GM19035 (cell line): ENCODE data around the gene CAMK2D.
"Not testable (repeated sequence)": the region's sequence is repeated elsewhere in the genome, so short reads cannot be mapped to it uniquely, and the experiment has no call there.

Source experiments
- ATAC-seq: cut with Tn5 transposase; IDR thresholded peaks from one replicate; pipeline ENCODE4 v1.9.1; 2021; ENCODE audit not compliant: unreplicated experiment

The CAMK2D gene

DNA sequence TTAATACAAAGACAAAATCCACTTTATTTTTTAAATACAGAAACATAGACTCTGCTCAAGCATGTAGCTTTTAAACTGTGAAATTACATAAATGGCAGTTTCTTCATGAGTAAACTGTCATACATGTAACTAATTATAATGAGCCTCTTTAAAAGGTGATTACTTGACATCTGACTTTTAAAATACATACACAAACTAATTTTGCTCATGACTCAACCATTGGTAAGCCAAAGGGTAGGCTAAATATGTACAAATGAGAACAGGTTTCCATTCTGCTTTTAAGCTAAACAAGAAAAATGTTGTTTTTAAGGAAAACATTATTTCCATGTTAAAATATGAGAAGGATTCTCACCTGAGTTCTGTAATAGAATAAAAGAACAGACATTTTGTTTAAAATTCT is 27.9 kb downstream of the CAMK2D start:
- ATAC-seq, result no peak

DNA sequence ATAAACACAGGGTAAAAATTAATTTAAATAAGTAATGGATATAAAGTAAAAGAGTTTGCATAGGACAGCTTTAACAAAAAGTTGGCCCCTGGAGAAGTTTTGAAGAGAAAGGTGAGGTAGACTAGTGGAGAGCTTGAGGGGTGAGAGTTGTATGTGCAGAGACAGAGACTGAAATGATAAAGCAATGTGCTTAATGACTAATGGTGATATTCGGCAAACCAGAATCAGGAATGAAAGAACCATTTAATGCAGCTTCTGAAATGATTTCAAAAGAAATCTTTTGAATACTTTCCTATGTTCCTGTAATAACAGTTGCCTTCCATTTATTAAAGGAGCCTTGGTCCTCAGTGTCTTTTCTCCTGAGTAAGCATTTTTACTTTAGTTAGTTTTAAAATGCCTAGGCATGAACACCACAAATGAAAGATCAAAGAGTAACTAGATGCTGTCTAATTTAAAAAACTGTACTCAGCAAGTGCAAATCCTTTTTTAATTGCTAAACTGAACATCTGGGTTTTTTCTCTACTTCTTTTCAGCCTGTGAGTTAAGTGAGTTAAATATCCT is 28.5 kb downstream of the CAMK2D start:
- no peak for ATAC-seq

DNA sequence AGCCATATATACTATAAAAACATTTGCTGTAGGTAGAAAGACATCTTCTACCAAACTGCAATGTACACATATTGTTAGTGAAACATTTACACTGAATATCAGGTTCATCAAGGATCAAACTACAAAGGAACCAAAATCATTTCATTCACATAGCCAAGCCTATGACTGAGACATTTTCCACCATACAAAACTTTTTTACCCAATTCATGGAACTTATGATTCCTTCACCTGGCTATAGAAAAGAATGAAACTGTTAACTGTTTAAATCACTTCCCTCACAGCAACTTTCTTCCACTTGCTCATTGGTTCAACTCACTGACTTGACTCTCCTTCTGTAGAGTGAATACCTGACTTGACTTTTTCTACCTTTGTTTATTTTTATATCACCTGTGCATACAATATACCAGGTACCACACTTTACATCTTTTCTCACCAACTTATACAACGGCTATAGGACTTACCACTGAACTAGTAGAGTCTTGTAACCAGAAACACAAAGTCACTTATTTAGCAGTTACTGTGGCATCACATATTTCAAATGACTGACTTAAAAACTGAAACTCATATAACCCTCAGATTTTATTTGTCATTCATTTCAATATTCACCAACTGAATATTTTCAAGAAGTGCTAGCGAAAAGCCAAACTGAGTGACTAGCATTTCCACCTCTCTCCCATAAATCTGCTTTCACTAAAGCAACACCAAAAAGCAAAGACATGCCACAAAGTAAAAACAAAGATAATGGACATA is 30.9 kb downstream of the CAMK2D start:
- ATAC-seq, result no peak

DNA sequence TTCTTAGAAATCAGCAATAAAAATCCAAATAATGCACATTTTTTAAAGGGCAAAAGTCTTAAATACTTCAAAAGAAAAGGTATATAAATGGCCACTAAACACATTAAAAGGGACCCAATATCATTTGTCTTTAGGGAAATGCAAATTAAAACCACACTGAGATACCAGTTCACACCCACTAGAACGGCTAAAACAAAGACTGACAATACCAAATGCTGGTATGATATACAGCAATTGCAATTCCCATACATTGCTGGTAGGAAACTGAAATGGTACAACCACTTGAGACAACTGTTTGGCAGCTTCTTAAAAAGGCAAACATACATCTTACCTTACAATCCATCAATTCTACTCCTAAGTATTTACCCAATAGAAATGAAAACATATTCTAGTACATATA is 33.7 kb downstream of the CAMK2D start:
- no peak for ATAC-seq

DNA sequence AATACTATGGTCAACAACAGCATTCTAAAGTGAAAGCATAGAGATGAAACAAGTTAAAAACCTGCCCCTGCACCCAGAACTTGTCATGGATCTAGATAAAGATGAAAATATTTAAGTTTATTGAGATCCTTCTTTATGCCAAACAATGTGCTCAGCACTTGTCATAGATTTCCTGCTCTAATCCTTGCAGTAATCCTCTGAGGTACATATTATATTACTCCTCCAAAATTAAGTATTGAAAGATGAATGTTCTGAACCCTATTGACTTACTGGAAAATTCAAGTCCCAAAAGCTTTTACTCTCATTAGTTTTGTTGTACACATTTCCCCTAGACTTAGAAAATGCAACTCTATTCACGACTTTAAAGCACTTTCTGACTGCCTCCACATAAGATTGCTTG is 35.6 kb downstream of the CAMK2D start:
- ATAC-seq, result no peak

DNA sequence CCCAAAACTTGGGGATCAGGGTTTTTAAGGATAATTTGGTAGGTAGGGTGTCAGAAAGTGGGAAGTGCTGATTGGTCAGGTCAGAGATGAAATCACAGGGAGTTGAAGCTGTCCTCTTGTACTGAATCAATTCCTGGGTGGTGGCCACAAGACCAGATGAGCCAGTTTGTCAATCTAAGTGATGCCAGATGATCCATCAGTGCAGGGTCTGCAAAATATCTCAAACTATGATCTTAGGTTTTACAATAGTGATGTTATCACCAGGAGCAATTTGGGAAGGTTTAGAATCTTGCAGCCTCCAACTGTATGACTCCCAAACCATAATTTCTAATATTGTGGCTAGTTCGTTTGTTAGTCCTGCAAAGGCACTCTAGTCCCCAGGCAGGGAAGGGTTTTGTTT is 43.3 kb downstream of the CAMK2D start:
- ATAC-seq, result no peak

DNA sequence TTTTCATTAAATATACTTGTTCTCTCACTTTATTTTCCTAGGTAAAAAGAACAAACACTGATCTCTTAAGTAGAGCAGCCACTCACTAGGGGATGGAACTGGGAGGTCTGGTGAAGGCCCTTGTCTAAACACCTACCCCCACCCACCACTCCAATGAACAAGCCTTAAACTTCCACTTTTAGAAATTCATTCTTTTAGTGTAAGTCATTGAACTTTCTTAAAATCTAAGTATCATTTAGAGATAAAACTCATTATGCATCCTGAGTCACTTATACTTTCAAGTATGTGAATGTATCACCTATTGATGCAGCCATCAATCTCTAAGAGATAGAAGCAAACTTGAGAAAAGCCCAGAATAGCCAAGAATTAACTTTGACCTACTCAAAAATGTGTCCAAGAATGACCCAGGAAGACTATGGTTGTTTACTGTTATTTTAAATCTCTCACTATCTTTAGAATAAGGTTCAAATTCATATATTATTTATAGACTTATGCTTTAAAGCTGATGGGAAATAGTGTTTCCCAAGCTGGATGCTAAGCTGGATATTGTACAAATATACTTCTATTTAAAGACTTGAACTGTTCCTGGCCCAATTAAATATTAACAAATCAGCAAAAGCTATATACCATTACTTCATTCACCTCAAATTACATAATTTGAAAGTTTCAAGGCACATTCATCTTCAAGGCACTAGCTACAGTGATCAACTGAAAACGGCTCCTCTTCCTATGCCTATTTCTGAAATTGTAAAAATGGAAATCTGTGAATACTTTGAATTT is 49.5 kb downstream of the CAMK2D start:
- no peak for ATAC-seq

DNA sequence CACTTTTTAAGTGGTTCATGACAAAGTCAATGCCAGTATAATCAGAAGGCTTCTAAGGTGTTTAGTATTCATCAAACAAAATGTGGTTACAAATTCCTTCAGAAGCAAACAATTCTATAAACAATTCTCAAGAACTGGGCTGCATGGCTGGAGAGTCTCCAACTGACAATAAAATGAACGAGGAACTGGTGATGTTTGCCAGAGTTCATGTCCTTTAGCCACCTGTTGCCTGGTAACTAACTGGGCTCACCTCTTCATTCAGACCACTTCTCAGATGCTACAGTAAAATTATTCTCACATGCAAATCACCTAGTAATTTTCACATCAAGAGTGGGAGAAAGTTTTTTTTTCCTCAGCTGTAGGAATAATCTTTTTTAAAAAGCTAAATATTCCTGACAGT is 53.3 kb downstream of the CAMK2D start:
- peak; percentile 62 for ATAC-seq

DNA sequence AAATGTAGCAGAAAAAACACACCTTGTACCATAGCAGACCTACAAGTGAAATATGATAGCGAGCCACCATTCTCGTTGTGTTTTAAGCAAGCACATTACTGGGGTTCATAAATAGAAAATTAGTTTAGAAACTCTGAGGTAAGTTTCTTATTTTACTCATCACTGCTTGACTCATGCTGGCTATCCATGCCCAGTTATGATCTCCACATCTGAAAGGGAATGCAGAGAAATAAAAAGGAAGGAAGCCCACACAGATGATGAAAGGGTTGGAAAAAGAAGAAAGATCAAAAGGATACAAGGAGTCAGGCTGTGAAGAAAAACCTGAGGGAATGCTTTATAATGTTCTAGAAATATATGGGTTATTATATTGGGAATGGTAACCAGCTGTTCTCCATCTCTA is 54.5 kb downstream of the CAMK2D start:
- no peak for ATAC-seq

DNA sequence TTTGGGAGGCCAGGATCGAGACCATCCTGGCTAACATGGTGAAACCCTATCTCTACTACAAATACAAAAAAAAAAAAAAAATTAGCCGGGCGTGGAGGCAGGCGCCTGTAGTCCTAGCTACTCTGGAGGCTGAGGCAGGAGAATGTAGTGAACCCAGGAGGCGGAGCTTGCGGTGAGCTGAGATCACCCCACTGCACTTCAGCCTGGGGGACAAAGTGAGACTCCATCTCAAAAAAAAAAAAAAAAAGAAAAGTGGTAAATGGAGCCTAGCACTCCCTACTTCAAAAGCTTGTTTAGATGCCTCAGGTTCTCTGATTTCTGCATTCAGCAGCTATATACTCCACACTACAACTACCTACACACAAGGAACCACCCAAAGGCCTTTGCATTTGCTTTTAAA is 56.4 kb downstream of the CAMK2D start:
- not testable (repeated sequence) for ATAC-seq

DNA sequence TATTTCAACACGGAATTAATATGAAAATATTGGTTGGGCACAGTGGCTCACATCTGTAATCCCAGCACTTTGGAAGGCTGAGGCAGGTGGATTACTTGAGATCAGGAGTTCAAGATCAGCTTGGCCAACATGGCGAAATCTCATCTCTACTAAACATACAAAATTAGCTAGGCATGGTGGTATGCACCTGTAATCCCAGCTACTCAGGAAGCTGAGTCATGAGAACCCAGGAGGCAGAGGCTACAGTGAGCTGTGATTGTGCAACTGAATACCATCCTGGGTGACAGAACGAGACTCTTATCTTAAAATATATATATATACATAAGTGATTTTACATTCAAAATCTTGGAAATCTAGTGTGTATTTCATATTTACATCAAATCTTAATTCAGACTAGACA is 58.9 kb downstream of the CAMK2D start:
- ATAC-seq, result not testable (repeated sequence)

DNA sequence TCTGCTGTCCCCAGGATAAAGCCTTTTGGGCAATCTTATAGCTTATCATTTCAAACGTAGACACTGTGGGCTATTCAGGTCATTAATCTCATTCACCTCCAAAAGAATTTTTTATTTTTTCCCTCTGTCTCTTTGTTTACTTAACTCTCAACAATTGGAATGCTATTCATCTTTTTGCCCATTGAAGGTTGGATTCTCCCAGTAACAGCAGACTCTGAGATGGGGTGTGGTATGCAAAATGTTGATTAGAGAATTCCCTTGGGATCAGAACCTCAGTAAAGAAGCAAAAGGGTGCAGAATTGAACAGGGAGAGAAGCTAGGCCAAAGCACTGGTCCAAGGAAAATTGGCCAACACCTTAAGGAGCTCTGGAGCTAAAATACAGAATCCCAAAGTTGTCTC is 60.4 kb downstream of the CAMK2D start:
- ATAC-seq, result no peak

DNA sequence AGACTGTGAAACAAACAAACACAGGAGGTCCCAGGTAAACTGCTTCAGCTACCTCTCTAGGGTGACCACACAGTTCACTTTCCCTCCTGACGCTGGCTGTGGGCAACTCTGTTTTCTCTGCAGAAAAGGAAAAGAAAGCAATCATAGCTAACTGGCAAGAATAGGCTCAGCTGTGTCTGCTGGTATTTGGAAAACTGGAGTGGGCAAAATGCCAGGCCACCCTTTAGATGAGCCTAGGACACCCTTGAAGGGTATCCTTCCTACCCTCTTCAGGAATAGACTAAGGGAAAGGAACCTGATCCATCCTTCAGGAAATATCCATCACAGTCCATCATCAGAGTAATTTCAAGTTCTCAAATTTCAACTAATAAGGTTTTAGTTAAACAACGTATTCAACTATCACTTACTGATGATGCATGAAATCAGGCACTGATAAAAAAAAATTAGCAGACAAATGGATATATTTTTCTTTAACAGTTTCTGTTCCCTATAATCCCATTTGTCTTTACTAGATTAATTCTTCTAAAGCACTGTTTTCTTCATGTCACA is 60.9 kb downstream of the CAMK2D start:
- ATAC-seq, result no peak

DNA sequence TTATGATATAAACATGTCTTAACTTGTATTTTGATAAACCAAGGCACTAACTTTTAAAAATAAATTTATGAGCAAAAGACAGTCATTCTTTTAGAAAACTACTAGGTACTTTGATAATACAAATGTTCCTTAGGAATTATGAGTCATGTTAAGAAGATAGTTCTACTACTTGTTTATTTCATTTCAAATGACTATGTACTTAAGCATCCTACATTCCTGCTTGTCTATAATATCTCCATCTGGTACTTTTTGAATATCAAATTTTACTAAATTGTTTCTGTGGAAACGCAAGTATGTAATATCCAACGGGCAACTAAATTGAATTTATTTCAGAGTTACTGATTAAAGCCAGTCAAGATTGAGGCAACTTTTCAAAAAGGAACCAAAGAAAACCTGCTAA is 61.8 kb downstream of the CAMK2D start:
- no peak for ATAC-seq

DNA sequence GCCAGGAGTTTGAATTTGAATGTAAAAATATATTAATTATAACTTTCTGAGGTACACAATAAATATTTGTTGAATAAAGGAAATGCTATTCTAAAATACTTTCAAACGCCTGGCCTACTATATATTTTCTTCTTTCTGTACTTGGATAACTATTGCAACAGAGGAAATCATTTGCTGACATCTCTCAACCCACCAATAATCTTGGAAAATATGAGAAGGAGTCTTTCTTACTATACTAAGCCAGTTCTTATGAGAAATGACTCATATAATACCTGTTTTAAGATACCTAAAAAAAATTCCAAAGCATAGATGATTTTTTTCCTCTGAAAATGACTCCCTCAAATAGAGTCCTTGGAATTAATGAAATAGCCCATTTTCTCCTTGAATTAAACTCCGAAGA is 64.1 kb downstream of the CAMK2D start:
- no peak for ATAC-seq

DNA sequence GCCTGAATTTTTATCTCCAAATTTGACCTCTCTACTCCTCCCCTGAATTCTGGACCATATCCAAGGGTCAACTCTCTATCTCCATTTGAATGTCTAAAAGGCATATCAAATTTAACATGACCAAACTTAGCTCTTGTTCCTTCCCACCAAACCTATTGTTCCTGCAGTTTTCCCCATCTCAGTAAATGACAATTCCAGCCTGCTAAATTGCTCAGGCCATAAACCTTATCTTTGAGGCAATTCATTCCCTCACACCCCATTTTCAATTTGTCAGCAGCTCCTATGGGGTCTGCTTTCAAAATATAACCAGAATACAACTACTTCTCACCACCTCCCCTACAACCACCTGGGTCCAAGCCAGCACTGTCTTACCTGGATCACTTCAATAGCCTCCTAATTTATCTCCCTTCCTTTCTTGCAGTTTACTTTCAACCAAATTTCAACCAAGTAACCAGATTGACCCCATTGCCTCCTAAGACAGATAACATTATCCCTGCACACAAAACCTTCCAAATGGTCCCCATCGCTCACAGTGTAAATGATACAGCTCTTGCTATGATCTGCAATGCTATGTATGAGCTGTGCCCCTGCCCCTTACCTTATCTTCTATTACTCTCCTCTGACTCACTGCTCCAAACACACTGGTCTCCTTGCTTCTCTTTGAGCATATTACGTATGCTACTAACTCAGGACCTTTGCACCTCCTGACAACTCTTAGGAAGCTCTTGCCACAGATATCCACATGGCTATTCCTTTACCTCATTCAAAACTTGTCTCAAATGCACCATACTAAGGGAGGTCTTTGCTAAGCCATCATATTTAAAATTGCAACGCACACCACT is 66.0 kb downstream of the CAMK2D start:
- no peak for ATAC-seq

DNA sequence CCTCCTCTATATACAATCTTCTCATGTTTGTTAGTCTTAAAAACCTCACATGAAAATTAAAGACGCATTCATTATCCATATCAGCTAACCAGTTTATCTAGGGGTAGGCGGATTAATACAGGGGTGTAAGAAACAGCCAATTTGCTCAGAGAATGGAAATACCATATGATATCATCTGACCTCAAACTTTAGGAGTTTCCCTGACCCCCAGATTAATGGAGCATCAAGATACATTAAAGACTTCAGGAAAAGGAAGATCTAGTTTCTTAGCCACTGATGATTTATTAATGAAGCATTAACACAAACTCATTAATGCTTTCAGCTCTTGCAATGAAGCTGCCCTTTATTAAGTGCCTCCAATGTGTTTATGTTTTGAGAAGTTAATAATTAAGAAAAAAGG is 67.5 kb downstream of the CAMK2D start:
- no peak for ATAC-seq

DNA sequence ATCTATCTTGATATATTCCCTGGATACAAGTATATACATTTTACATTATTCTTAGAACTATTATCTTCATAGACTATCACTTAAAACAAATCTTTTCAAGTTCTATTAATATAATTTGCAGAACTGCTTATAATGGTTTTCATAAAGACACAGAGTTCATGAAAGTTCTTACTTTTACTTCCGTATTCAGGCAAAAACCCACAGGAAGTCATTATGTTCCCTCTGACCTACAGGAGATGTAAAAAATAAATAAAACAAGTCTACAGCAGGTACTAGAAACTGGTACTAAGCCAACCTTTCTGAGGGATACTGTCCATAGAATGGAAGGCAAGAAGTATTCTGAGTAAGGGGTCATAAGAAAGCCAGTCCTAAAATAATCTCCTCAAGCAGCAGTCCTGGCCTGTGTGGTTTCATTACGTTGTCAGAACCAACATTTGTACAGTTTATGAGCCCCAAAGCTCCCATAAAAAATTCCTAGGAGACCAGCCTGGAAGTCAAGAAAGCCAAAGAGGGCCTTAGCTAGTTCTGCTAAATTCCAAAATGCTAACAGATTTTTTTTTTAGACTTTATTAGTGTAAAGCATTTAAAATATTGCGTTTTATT is 68.6 kb downstream of the CAMK2D start:
- peak; percentile 81 for ATAC-seq

DNA sequence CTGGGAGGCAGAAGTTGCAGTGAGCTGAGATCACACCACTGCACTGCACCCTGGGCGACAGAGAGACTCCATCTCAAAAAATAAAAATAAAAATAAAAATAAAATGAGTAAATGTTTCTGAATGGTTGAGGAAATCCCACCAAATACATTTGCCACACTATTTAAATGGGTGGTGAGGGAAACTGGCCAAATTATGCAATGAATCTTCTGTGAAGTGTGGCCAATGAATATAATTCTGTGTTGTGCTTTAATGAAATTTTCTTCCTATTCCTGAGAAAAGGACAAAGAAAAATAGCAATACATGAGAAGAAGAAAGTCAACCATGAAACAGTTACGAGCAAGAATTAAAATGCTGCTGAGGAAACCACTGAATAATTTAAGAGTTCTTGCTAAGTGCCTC is 69.9 kb downstream of the CAMK2D start:
- no peak for ATAC-seq

DNA sequence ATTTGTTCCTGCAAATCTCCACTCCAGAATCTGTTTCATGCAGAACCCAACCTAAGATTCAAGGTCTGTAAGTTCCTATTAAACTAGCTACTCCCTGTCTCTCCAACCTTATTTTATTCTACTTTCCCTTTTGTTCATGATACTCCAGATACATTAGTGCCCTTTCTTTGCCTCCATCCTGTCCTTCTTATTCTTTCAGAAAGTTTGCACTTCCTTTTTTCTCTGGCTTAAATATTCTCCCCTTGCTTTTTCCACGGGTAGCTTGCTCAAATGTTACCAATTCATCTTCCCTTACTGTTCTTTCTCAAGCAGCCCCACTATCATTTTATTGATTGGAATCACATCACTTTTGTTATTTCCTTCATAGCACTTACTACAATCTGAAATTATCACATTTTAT is 72.1 kb downstream of the CAMK2D start:
- ATAC-seq, result no peak
